ENCODE measurements around the gene ARHGEF37. TPM values are rescaled to one million over a fixed set of nuclear protein-coding genes. Genes with fewer than 3 reads are reported as not detected.

The ARHGEF37 gene
- polyA plus RNA-seq, 2 donors = 10.6 to 11.6 TPM

GRCh38 chr5:149630337-149630736 lies 49.0 kb downstream of the ARHGEF37 start:
- no peaks in the 10 kb centered on the region for H3K27me3 ChIP-seq (ENCODE audit: control insufficient read depth in 1 of 2, insufficient read depth in 2 of 2, low read length in 2 of 2)
- WGBS, 2 donors = 86 to 88% methylated on average over 8 of the region's 8 CpGs
- H3K4me3 ChIP-seq (ENCODE audit: low read depth in 1 of 2, low read length in 2 of 2) = no peak overlapping the region
- H3K9me3 ChIP-seq (ENCODE audit: control insufficient read depth in 2 of 2, insufficient read depth in 1 of 2, low read depth in 1 of 2, low read length in 1 of 2) = no peaks in the 10 kb centered on the region
- H3K27ac ChIP-seq (ENCODE audit: low read depth in 2 of 2, low read length in 1 of 2) = no peak overlapping the region
- H3K4me1 ChIP-seq (ENCODE audit: control insufficient read depth in 2 of 2, insufficient read depth in 2 of 2, low read length in 1 of 2) = peaks cover 0 to 14% of the 10 kb centered on the region in 2 donors
- H3K36me3 ChIP-seq (ENCODE audit: control insufficient read depth in 2 of 2, insufficient read depth in 2 of 2, low read length in 1 of 2) = peaks cover 2 to 32% of the 10 kb centered on the region in 2 donors

- Histone ChIP-seq H3K9me3 (ENCODE audit: control insufficient read depth in 2 of 2, insufficient read depth in 1 of 2, low read depth in 1 of 2, low read length in 1 of 2) (no peaks in the 10 kb centered on the region), H3K27me3 (ENCODE audit: control insufficient read depth in 1 of 2, insufficient read depth in 2 of 2, low read length in 2 of 2) (no peaks in the 10 kb centered on the region), H3K4me1 (ENCODE audit: control insufficient read depth in 2 of 2, insufficient read depth in 2 of 2, low read length in 1 of 2) (peaks cover 0 to 14% of the 10 kb centered on the region in 2 donors), H3K27ac (ENCODE audit: low read depth in 2 of 2, low read length in 1 of 2) (peak overlapping the region in 1 of 2 donors; percentile 89), H3K4me3 (ENCODE audit: low read depth in 1 of 2, low read length in 2 of 2) (no peak overlapping the region), H3K36me3 (ENCODE audit: control insufficient read depth in 2 of 2, insufficient read depth in 2 of 2, low read length in 1 of 2) (peaks cover 2 to 23% of the 10 kb centered on the region in 2 donors)
- 72 to 100% methylated on average over 2 of the region's 2 CpGs for WGBS, 2 donors
Measured at GRCh38 chr5:149631506-149631905, 50.2 kb downstream of the ARHGEF37 start.

DNA sequence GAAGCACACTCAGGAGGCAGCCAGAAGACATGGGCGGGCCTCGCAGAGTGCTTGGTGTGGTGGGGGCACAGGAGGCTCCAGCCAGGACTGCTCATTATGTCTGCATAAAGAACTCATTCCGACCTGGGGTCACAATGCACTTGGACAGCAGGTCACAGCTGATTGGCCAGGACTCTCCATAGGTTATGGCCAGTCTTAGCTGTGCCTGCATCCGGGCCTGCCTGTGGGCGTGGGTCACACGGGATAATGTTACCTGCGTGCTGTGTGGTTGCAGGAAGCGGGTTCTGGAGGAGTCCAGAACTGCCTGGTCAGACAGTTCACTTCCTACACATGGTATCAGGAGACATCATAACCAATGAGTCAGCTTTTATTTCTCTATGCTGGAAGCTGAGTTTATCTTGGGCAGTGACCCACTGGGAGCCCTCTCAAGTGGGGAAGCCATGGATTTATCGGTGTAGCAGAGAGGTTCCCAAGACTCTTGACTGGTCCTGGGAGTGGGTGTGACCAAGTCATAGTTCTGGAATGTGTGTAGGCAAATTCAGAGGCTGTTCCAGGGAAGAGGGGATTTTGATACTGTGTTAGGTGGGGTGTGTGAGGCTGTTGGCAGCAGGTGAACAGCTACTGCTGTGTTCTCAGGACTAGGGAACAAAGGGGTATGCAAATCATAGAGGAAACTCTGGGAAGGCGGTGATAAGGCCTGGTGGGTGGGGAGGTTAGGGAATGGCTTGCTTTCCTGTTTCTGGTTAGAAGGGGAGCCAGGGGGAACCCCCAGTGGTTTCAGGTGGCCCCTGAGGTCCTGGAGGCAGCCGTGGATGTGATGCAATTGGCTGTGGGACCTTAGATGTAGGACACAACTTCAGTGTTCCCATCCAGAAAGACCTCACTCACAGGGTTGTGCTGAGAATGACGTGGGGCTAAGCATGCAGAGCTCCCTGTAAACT lies 51.3 kb downstream of the ARHGEF37 start:
- Histone ChIP-seq H3K4me1 (ENCODE audit: control insufficient read depth in 2 of 2, insufficient read depth in 2 of 2, low read length in 1 of 2) (peaks cover 0 to 14% of the 10 kb centered on the region in 2 donors), H3K9me3 (ENCODE audit: control insufficient read depth in 2 of 2, insufficient read depth in 1 of 2, low read depth in 1 of 2, low read length in 1 of 2) (no peaks in the 10 kb centered on the region), H3K36me3 (ENCODE audit: control insufficient read depth in 2 of 2, insufficient read depth in 2 of 2, low read length in 1 of 2) (peaks cover 2 to 16% of the 10 kb centered on the region in 2 donors), H3K27me3 (ENCODE audit: control insufficient read depth in 1 of 2, insufficient read depth in 2 of 2, low read length in 2 of 2) (no peaks in the 10 kb centered on the region), H3K4me3 (ENCODE audit: low read depth in 1 of 2, low read length in 2 of 2) (no peak overlapping the region), H3K27ac (ENCODE audit: low read depth in 2 of 2, low read length in 1 of 2) (peak overlapping the region; percentile 68 to 89)
- WGBS, 2 donors = 53 to 54% methylated on average over 12 of the region's 12 CpGs

GRCh38 chr5:149633476-149634350 lies 52.4 kb downstream of the ARHGEF37 start:
- 43 to 65% methylated on average over 8 of the region's 8 CpGs for WGBS, 2 donors

GRCh38 chr5:149635394-149635793 lies 54.1 kb downstream of the ARHGEF37 start:
- Histone ChIP-seq H3K36me3 (ENCODE audit: control insufficient read depth in 2 of 2, insufficient read depth in 2 of 2, low read length in 1 of 2) (peaks cover 0 to 6% of the 10 kb centered on the region in 2 donors), H3K4me3 (ENCODE audit: low read depth in 1 of 2, low read length in 2 of 2) (no peak overlapping the region), H3K4me1 (ENCODE audit: control insufficient read depth in 2 of 2, insufficient read depth in 2 of 2, low read length in 1 of 2) (peaks cover 0 to 14% of the 10 kb centered on the region in 2 donors), H3K27ac (ENCODE audit: low read depth in 2 of 2, low read length in 1 of 2) (peak overlapping the region in 1 of 2 donors; percentile 47), H3K27me3 (ENCODE audit: control insufficient read depth in 1 of 2, insufficient read depth in 2 of 2, low read length in 2 of 2) (no peaks in the 10 kb centered on the region), H3K9me3 (ENCODE audit: control insufficient read depth in 2 of 2, insufficient read depth in 1 of 2, low read depth in 1 of 2, low read length in 1 of 2) (no peaks in the 10 kb centered on the region)
- 60 to 65% methylated on average over 2 of the region's 2 CpGs for WGBS, 2 donors

More at GRCh38 chr5:149633476-149634350, 52.4 kb downstream of the ARHGEF37 start:
- Histone ChIP-seq H3K4me3 (ENCODE audit: low read depth in 1 of 2, low read length in 2 of 2) (no peak overlapping the region), H3K36me3 (ENCODE audit: control insufficient read depth in 2 of 2, insufficient read depth in 2 of 2, low read length in 1 of 2) (peaks cover 0 to 13% of the 10 kb centered on the region in 2 donors), H3K27me3 (ENCODE audit: control insufficient read depth in 1 of 2, insufficient read depth in 2 of 2, low read length in 2 of 2) (no peaks in the 10 kb centered on the region), H3K27ac (ENCODE audit: low read depth in 2 of 2, low read length in 1 of 2) (peak overlapping the region; percentile 68 to 89), H3K9me3 (ENCODE audit: control insufficient read depth in 2 of 2, insufficient read depth in 1 of 2, low read depth in 1 of 2, low read length in 1 of 2) (no peaks in the 10 kb centered on the region), H3K4me1 (ENCODE audit: control insufficient read depth in 2 of 2, insufficient read depth in 2 of 2, low read length in 1 of 2) (peaks cover 0 to 14% of the 10 kb centered on the region in 2 donors)

GRCh38 chr5:149636191-149636860 lies 55.0 kb downstream of the ARHGEF37 start:
- H3K4me3 ChIP-seq (ENCODE audit: low read depth in 1 of 2, low read length in 2 of 2) = no peak overlapping the region
- no peak overlapping the region for H3K27ac ChIP-seq (ENCODE audit: low read depth in 2 of 2, low read length in 1 of 2)
- 97 to 99% methylated on average over 5 of the region's 5 CpGs for WGBS, 2 donors
- no peaks in the 10 kb centered on the region for H3K27me3 ChIP-seq (ENCODE audit: control insufficient read depth in 1 of 2, insufficient read depth in 2 of 2, low read length in 2 of 2)
- H3K36me3 ChIP-seq (ENCODE audit: control insufficient read depth in 2 of 2, insufficient read depth in 2 of 2, low read length in 1 of 2) = peaks cover 0 to 6% of the 10 kb centered on the region in 2 donors
- H3K4me1 ChIP-seq (ENCODE audit: control insufficient read depth in 2 of 2, insufficient read depth in 2 of 2, low read length in 1 of 2) = peaks cover 0 to 14% of the 10 kb centered on the region in 2 donors
- no peaks in the 10 kb centered on the region for H3K9me3 ChIP-seq (ENCODE audit: control insufficient read depth in 2 of 2, insufficient read depth in 1 of 2, low read depth in 1 of 2, low read length in 1 of 2)

DNA sequence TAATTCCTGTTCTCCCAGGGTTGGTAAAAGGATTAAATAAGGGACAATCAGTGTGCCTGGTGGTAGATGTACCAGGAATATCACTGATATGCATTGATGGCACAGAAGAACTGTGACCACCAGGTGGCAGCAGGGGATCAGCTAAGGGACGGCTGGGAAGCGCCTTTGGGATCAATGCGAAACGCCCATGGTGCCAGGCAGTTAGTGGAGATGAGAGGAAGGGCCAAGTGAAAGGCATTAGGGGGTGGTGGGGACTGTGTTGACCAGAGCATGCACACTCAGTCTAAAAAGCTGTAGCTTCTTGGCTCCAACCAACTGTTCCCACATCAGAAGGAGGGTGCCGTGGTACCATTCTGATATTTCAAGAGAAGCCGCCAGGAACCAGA lies 55.6 kb downstream of the ARHGEF37 start:
- WGBS, 2 donors = 33 to 34% methylated on average over 6 of the region's 6 CpGs
- Histone ChIP-seq H3K27me3 (ENCODE audit: control insufficient read depth in 1 of 2, insufficient read depth in 2 of 2, low read length in 2 of 2) (no peaks in the 10 kb centered on the region), H3K36me3 (ENCODE audit: control insufficient read depth in 2 of 2, insufficient read depth in 2 of 2, low read length in 1 of 2) (peaks cover 0 to 4% of the 10 kb centered on the region in 2 donors), H3K27ac (ENCODE audit: low read depth in 2 of 2, low read length in 1 of 2) (no peak overlapping the region), H3K4me3 (ENCODE audit: low read depth in 1 of 2, low read length in 2 of 2) (no peak overlapping the region), H3K9me3 (ENCODE audit: control insufficient read depth in 2 of 2, insufficient read depth in 1 of 2, low read depth in 1 of 2, low read length in 1 of 2) (no peaks in the 10 kb centered on the region), H3K4me1 (ENCODE audit: control insufficient read depth in 2 of 2, insufficient read depth in 2 of 2, low read length in 1 of 2) (peaks cover 0 to 12% of the 10 kb centered on the region in 2 donors)

DNA sequence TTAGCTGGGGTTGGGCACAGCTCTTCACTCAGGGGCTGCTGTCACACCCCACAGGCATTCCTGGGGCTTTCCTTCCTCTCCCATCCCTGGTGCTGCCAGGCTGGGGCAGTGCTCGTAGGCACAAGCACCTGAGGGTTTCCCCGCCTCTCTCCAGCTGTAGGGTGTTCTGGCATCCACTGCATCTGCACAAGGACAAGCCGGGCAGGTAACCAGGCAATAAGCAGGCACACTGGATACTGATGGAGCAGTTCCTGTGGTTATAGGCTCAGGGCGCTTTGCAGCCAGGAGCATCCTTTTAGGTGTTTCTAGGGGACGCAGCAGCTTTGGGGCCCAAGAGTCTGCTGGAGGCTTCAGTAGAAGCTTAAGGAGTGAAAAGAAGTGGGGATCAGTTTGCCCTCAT lies 56.8 kb downstream of the ARHGEF37 start:
- H3K9me3 ChIP-seq (ENCODE audit: control insufficient read depth in 2 of 2, insufficient read depth in 1 of 2, low read depth in 1 of 2, low read length in 1 of 2) = no peaks in the 10 kb centered on the region
- WGBS, 2 donors = 86% methylated on average over 5 of the region's 5 CpGs
- peaks cover 0 to 3% of the 10 kb centered on the region in 2 donors for H3K4me1 ChIP-seq (ENCODE audit: control insufficient read depth in 2 of 2, insufficient read depth in 2 of 2, low read length in 1 of 2)
- H3K36me3 ChIP-seq (ENCODE audit: control insufficient read depth in 2 of 2, insufficient read depth in 2 of 2, low read length in 1 of 2) = no peaks in the 10 kb centered on the region
- H3K4me3 ChIP-seq (ENCODE audit: low read depth in 1 of 2, low read length in 2 of 2) = no peak overlapping the region
- H3K27me3 ChIP-seq (ENCODE audit: control insufficient read depth in 1 of 2, insufficient read depth in 2 of 2, low read length in 2 of 2) = no peaks in the 10 kb centered on the region
- no peak overlapping the region for H3K27ac ChIP-seq (ENCODE audit: low read depth in 2 of 2, low read length in 1 of 2)
